PC-3 (cell line): ENCODE measurements around the gene GLMP. TPM values are rescaled to one million over a fixed set of nuclear protein-coding genes. Genes with fewer than 3 reads are reported as not detected.

ENCODE experiments used
- ATAC-seq: fragments of 200-7000 bp; cut with Tn5 transposase; 2 replicates; pipeline ENCODE4 v1.9.1; 2020; ENCODE audit warnings: mild to moderate bottlenecking, moderate library complexity
- BruUV-seq: library from RNA; stranded (reverse); fragments of 400-500 nt; replicated peaks from 2 replicates; lab custom pipeline; 2021; lab: Mats Ljungman, UMichigan
- CTCF ChIA-PET: fragments of 300-600 bp; sonication (Branson Sonifier 250); formaldehyde crosslinking; loops from one replicate; lab custom pipeline; 2022; ENCODE audit warnings: antibody characterized with exemption; lab: Charles Lee
- POLR2A ChIA-PET: fragments of 300-600 bp; sonication (Branson Sonifier 250); formaldehyde crosslinking; loops from one replicate; lab custom pipeline; 2022; ENCODE audit warnings: antibody characterized with exemption; ENCODE audit not compliant: unreplicated experiment; lab: Charles Lee
- DNase-seq: peaks from one replicate; pipeline ENCODE4 v3.0.0-alpha.2; 2015
- H2AFZ ChIP-seq: fragments of 300-600 bp; sonication (generic); 2 replicates; pipeline ENCODE4 v1.6.0; 2016; ENCODE audit warnings: antibody characterized with exemption, low read length
- H3F3A ChIP-seq: fragments of 300-600 bp; sonication (generic); one replicate; pipeline ENCODE4 v1.6.0; 2017; ENCODE audit warnings: antibody characterized with exemption, low read length, control low read depth, mild to moderate bottlenecking; ENCODE audit not compliant: unreplicated experiment
- H3K27ac ChIP-seq: fragments of 300-600 bp; sonication (generic); 2 replicates; pipeline ENCODE4 v1.5.1; 2016; ENCODE audit warnings: mild to moderate bottlenecking, low read length
- H3K27me3 ChIP-seq: fragments of 300-600 bp; sonication (generic); 2 replicates; pipeline ENCODE4 v1.6.1; 2016; ENCODE audit warnings: low read length, mixed read lengths
- H3K36me3 ChIP-seq: fragments of 300-600 bp; sonication (generic); 2 replicates; pipeline ENCODE4 v1.6.1; 2016; ENCODE audit warnings: low read depth, mixed run types, low read length, mixed read lengths
- H3K4me1 ChIP-seq: fragments of 300-600 bp; sonication (generic); 2 replicates; pipeline ENCODE4 v1.5.1; 2016; ENCODE audit warnings: low read length; ENCODE audit not compliant: insufficient read depth
- H3K4me2 ChIP-seq: fragments of 300-600 bp; sonication (generic); 2 replicates; pipeline ENCODE4 v1.6.0; 2016; ENCODE audit warnings: low read length
- H3K4me3 ChIP-seq: fragments of 300-600 bp; sonication (generic); 2 replicates; pipeline ENCODE4 v1.5.1; 2016; ENCODE audit warnings: mild to moderate bottlenecking, low read length, mixed read lengths
- H3K79me2 ChIP-seq: fragments of 300-600 bp; sonication (generic); 2 replicates; pipeline ENCODE4 v1.6.1; 2017; ENCODE audit warnings: low read length, mixed read lengths
- H3K9ac ChIP-seq: fragments of 300-600 bp; sonication (generic); 2 replicates; pipeline ENCODE4 v1.6.0; 2016; ENCODE audit warnings: mild to moderate bottlenecking, low read length
- H3K9me2 ChIP-seq: fragments of 300-600 bp; sonication (generic); replicated peaks from 2 replicates; pipeline ENCODE4 v1.6.1; 2016; ENCODE audit warnings: mixed run types, low read length, mixed read lengths
- H3K9me3 ChIP-seq: fragments of 300-600 bp; sonication (generic); 2 replicates; pipeline ENCODE4 v1.6.1; 2016; ENCODE audit warnings: low read length, mixed read lengths
- H4K20me1 ChIP-seq: fragments of 300-600 bp; sonication (generic); 2 replicates; pipeline ENCODE4 v1.6.1; 2016; ENCODE audit warnings: low read length, mixed read lengths
- CTCF ChIP-seq: fragments of 300-600 bp; sonication (generic); conservative IDR thresholded peaks from 2 replicates; pipeline ENCODE4 v1.5.1; 2017; ENCODE audit warnings: antibody characterized with exemption, low read depth, mild to moderate bottlenecking, low read length
- EZH2 ChIP-seq: fragments of 300-600 bp; sonication (generic); IDR thresholded peaks from one replicate; pipeline ENCODE4 v1.6.1; 2017; ENCODE audit warnings: antibody characterized with exemption, mild to moderate bottlenecking, low read length; ENCODE audit not compliant: unreplicated experiment
- EZH2phosphoT487 ChIP-seq: fragments of 300-600 bp; sonication (generic); IDR thresholded peaks from 2 replicates; pipeline ENCODE4 v1.6.1; 2018; ENCODE audit warnings: mild to moderate bottlenecking, antibody characterized with exemption, low read length, borderline replicate concordance
- intact Hi-C: fragments of 100-400 bp; cut with micrococcal nuclease; formaldehyde crosslinking; loops from 2 replicates; pipeline ENCODE4 v1.9.0; 2023
- total RNA-seq: library from RNA; depleted of rRNA; stranded (reverse); fragments of >200 nt; gene quantifications from 2 replicates; pipeline ENCODE4 v1.2.3, GENCODE V29; 2014

Gene GLMP
- total RNA-seq, 1 experiment from 2014 or later = 49.8 TPM

- Histone ChIP-seq H2AFZ (peak overlapping the region; percentile 52), H3K9me2 (no peaks in the 10 kb centered on the region), H3K9ac (peak overlapping the region; percentile 94), H3K4me2 (peak overlapping the region; percentile 94), H3K4me3 (peak overlapping the region; percentile 98), H3K27ac (peak overlapping the region; percentile 41), H4K20me1 (peaks cover 32% of the 10 kb centered on the region), H3K36me3 (peaks cover 27% of the 10 kb centered on the region), H3K79me2 (peaks cover 50% of the 10 kb centered on the region), H3K4me1 (peaks cover 13% of the 10 kb centered on the region), H3K27me3 (no peaks in the 10 kb centered on the region), H3F3A (no peaks in the 10 kb centered on the region), H3K9me3 (no peaks in the 10 kb centered on the region)
- intact Hi-C loops = no loop called here
- ChIA-PET POLR2A (interaction anchor here (0.6 kb wide), 1 partner anchor 377 kb away, joined by 3 read pairs; no protein-coding TSS in a partner anchor), CTCF (no interaction called here)
- TF ChIP-seq EZH2 = no peak
- TF ChIP-seq EZH2phosphoT487 = no peak
- TF ChIP-seq CTCF = no peak
- no peak for DNase-seq
- ATAC-seq = peak; percentile 0; the same call in 1 of the 2 replicates
- no TSS peak for BruUV-seq
Measured at GRCh38 chr1:156337888-156338179, 42.4 kb upstream of the GLMP start.

- BruUV-seq = TSS peak; percentile 38
- intact Hi-C loops = no loop called here
- H3K79me2 ChIP-seq = peaks cover 56% of the 10 kb centered on the region
Measured at GRCh38 chr1:156337052-156337887, 41.8 kb upstream of the GLMP start.

More at GRCh38 chr1:156337052-156337887, 41.8 kb upstream of the GLMP start:
- Histone ChIP-seq H3K9me2 (no peaks in the 10 kb centered on the region), H3K4me2 (peak overlapping the region; percentile 94), H3K27ac (peak overlapping the region; percentile 41), H4K20me1 (peaks cover 37% of the 10 kb centered on the region), H3F3A (no peaks in the 10 kb centered on the region), H3K4me3 (peak overlapping the region; percentile 98), H3K9me3 (no peaks in the 10 kb centered on the region), H3K27me3 (no peaks in the 10 kb centered on the region), H3K36me3 (peaks cover 33% of the 10 kb centered on the region), H3K4me1 (peaks cover 13% of the 10 kb centered on the region), H3K9ac (peak overlapping the region; percentile 94), H2AFZ (peak overlapping the region; percentile 52)
- ChIA-PET CTCF (no interaction called here), POLR2A (no interaction called here)
- TF ChIP-seq EZH2 (no peak), CTCF (no peak), EZH2phosphoT487 (no peak)
- peak; percentile 20 for DNase-seq
- ATAC-seq = no peak
